SK-N-MC (cell line): Measurements from ENCODE around the gene NOTCH4.

Experiments used
- EZH2 ChIP-seq: fragments of 200-600 bp; sonication (generic); IDR thresholded peaks from one replicate; pipeline ENCODE4 v1.6.1; 2017; ENCODE audit warnings: antibody characterized with exemption
- FOXP2 ChIP-seq: optimal IDR thresholded peaks from 2 replicates; pipeline ENCODE3; 2011; ENCODE audit warnings: mild to moderate bottlenecking, moderate library complexity; ENCODE audit not compliant: insufficient read depth; ENCODE audit errors: extremely low read length, control extremely low read depth
- POLR2AphosphoS5 ChIP-seq: IDR thresholded peaks from 2 replicates; pipeline ENCODE4 v1.6.1; 2012; ENCODE audit warnings: mild to moderate bottlenecking, low read depth, low read length, borderline replicate concordance

DNA sequence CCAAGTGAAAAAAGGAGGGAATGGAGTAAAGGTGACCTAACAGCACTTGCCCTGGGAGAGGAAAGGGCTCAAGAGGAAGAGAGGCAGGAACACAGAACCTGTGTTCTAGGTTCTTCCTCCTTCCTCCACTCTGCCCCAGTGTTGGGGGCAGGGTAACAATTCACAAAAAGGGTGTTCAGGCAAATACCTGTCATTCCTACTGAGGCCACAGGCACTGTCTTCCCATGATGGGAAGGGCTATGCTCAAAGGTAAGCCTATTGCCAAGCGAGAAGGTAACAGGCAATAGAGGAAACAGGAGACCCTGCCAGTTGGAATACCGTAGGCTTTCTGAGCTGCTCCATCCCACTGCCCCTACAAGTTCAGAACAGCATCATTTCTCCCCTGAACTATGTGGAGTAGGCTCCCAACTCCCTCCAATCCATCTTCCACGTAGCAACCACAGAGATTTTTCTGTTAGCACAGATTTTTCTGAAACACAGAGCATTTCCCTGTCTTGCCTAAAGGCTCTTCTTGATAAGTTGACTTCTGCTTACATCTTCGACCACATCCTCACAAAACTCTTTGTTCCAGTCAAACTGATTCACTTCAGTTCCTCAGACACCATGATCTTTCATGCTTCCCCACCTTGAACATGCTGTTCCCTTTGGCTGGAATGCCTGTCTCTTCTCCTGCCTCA lies 50.7 kb downstream of the NOTCH4 start:
- TF ChIP-seq POLR2AphosphoS5 (no peak), EZH2 (no peak), FOXP2 (no peak)
